GM12875 (cell line): ENCODE measurements around the gene EML6.

Experiments used
- H3K4me3 ChIP-seq: one replicate; pipeline ENCODE4 v1.5.1; 2011; ENCODE audit warnings: low read depth, low read length, control low read depth
- TF ChIP-seq, protein P1 (sequence below): IDR thresholded peaks from 2 replicates; pipeline ENCODE4 v1.5.1; 2011; ENCODE audit warnings: low read depth, mild to moderate bottlenecking, control low read depth, inconsistent platforms, low read length, moderate library complexity, borderline replicate concordance; ENCODE audit not compliant: insufficient read depth

Gene EML6

DNA sequence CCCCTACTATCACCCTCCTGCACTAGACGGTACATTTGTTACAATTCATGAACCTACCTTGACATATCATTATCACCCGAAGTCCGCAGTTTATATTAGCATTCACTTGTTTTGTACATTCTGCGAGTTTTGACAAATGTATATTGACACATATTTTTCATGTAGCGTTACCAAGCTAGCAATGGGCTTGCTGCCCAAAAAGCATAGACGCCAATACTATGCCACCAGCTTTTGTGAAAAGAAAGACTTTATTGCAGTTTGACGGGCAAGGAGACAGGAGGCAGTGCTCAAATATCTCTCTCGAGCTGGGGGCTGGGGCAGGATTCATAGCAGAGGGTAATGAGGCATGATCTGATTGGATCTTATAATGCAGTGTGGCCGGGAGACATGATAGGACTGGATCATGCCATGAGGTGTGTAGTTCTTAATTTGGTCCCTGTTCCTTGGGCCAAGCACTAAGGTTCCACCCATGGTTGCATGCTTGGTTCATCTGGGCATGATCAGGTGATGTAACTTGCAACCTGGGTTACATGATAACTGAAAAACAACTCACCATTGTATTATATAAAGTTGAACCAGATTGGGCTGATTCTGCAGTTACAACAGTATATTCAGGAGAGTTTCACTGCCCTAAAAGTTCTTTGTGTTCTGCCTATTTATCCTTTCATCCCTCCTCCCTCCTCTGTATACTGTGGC lies 164.5 kb downstream of the EML6 start:
- TF ChIP-seq, protein P1, sequence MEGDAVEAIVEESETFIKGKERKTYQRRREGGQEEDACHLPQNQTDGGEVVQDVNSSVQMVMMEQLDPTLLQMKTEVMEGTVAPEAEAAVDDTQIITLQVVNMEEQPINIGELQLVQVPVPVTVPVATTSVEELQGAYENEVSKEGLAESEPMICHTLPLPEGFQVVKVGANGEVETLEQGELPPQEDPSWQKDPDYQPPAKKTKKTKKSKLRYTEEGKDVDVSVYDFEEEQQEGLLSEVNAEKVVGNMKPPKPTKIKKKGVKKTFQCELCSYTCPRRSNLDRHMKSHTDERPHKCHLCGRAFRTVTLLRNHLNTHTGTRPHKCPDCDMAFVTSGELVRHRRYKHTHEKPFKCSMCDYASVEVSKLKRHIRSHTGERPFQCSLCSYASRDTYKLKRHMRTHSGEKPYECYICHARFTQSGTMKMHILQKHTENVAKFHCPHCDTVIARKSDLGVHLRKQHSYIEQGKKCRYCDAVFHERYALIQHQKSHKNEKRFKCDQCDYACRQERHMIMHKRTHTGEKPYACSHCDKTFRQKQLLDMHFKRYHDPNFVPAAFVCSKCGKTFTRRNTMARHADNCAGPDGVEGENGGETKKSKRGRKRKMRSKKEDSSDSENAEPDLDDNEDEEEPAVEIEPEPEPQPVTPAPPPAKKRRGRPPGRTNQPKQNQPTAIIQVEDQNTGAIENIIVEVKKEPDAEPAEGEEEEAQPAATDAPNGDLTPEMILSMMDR, result no peak

DNA sequence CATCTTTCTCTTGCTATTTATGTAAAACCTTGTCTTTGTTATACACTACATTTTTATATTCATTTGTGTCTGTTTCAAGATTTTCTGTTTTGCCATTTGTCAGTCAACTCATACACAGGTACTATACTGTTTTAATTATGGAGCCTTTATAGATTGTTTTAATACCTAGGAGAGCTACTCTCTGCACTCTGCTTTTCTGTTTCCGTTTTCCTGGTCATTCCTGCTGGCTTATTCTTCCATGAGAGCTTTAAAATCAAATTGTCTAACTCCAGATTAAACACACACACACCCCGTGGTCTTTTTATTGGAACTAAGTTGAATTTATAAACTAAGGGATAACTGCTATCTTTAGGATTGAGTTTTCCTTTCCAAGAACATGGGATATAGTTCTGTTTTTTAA lies 165.6 kb downstream of the EML6 start:
- TF ChIP-seq, protein P1, result no peak
- no peak overlapping the region for H3K4me3 ChIP-seq

More for the DNA sequence above, 164.5 kb downstream of the EML6 start:
- H3K4me3 ChIP-seq, result no peak overlapping the region

DNA sequence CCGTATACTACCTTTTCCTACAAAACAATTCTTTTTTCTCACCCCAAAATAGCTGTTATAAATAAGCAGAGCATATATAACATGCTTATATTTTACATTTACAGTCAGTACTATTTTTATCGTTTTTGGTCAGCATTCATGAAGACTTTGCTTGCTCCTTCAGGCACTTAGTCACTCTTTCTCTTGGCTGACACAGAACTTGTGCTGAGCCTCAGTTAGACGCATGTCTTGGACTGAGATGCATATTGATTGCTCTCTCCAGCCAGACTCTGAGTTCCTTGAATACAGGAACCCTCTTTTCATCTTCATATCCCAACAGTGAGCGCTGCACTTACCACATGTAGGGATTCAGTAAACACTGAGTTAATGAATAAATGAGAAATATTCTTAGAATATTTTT lies 168.4 kb downstream of the EML6 start:
- TF ChIP-seq, protein P1, result no peak
- no peak overlapping the region for H3K4me3 ChIP-seq

DNA sequence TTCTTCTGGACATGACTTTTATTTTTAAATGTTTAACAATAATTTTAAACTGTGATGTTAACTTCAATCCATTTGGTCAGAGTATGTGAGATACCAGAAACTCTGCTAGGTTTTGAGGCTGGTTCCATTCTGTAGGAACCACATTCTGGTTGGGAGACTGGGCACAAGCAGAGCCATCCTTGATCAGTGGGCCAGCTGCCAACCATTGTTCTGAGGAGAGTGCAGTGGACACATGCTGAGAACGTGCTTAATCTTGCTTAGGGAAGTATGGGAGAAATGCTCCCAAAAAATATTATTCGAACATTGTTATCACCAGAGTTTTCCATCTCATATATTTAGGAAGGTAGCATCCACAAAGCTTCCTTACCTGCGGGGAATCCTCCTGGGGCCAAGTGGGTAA lies 171.0 kb downstream of the EML6 start:
- no peak overlapping the region for H3K4me3 ChIP-seq
- TF ChIP-seq, protein P1, result no peak

DNA sequence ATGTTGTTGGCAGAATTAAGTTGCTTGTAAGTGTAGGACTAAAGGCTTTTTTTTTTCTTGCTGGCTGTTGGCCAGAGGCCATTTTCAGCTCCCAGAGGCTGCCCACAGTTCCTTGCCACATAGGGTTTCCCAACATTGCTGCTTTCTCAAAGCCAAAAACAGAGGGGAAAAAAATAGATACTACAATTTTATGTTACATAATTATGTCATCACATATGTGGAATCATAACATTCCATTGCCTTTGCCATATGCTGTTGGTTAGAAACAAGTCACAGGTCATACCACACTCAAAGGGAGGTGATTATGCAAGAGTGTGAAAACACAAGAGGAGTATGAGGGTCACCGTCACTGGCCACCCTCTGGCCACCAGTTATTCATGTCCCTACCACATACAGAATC lies 172.3 kb downstream of the EML6 start:
- no peak overlapping the region for H3K4me3 ChIP-seq
- TF ChIP-seq, protein P1, result no peak

DNA sequence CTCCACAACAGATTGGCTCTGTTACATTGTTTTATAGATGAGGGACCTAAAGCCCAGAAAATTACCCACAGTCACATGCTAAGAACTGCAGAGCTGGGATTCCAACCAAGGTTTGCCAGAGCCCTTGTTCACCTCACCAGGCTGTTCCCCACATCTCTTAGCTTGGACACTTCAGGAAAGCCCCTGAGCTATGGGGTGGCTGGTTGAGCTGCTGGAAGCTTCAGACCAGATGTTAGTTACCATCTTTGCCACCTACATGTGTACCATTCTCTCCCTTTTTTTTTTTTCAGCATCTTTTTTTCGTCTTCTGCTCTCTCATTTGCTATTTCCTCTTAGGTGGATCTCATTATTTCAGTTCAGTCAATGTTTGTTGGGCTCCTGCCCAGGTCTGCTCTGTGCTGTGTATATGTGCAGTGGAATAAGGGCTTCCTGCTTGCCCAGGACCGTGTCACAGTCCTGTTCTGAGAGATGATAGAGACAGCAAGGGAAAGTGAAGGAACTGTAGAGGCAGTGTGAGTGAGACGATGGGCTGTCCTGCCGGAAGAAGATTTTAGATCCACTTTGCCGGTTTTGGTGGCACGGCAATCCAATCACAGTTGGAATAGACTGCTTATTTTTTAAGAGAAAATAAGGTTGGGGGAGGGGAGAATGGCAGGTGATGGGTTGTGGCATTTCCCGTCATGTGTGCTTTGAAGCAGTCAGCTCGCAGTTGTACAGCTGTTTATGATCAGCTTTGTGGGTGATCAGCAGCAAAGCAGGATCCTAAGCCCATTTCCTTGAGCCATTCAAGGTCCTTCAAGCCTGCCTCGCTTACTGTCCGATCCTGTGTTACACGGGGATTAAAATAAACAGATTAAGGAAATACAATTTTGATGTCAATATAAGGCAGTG lies 174.2 kb downstream of the EML6 start:
- no peak overlapping the region for H3K4me3 ChIP-seq
- TF ChIP-seq, protein P1, result no peak
